Epithelial cell of prostate (primary cell): ENCODE results near the gene ABHD8.
A peak's percentile ranks its signal among the peaks of the same experiment; 100 is the strongest.

Source experiments
- DNase-seq: peaks from one replicate; pipeline ENCODE4 v3.0.0-alpha.2; 2011; ENCODE audit warnings: low read depth, low spot score
- H3K27ac ChIP-seq: fragments of 450-650 bp; 2 replicates; pipeline ENCODE4 v1.5.1; 2017; ENCODE audit warnings: mild to moderate bottlenecking

ABHD8 gene

DNA sequence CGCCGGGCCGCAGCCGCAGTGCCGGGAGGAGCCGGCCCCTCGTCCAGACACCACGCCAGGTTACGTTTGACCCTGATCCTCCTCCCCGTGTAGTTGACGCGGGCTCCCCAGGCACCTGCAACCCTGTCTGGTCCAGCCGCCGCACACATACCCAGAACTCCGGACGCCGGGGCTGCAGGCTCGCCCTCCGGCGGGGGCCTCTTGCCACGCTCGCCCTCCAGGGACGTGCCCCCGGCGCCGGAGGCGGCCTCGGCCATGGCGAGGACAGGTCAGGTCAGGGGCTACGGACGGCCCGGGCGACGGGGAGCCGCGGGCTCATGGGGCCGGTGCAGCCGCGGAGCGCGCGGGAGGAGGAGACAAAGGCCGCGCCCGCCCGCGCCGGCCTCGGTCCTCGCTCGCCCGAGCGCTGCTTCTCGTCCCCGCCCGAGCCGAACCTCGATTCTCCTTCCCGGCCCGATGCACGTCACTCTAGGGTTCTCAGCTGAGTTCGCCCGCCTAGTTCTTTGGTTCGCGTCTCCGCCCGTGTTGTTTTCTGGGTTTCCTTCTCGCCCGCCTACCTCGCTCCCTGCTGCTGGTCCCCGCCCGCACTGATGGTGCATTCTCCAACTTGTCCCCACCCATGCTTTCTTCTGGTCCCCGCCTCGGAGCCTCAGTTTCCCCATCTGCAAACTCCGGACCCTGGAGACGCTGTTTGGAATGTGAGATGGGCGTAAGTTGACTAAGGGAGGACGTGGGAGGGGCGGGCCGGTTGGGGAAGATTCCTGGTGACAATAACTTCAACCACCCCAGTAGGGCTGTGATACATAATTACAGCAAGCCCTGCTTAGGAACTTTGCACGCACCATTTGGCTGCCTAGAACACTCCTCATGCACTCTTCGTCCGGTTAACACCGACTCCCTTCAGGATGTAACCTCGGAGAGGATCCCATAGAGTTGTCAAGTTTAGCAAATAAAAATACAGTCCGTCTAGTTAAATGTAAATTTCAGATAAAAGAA is 31.5 kb upstream of the ABHD8 start, which contains the start of gene ANO8:
Gene ANO8 (minus strand): TSS at position 442 of the 996 bp plus-strand sequence. CDS start 185 bp downstream, at position 257.
- DNase-seq: peak; percentile 99
- H3K27ac ChIP-seq: peak within 1 kb of the TSS; percentile 95

GRCh38 chr19:17333611-17334413 is 30.6 kb upstream of the ABHD8 start:
- DNase-seq: peak; percentile 48
- peak overlapping the region; percentile 95 for H3K27ac ChIP-seq

- no peak for DNase-seq
- no peak overlapping the region for H3K27ac ChIP-seq
Measured at GRCh38 chr19:17332677-17333581, 29.7 kb upstream of the ABHD8 start.

GRCh38 chr19:17332360-17332676 is 29.1 kb upstream of the ABHD8 start:
- no peak overlapping the region for H3K27ac ChIP-seq
- DNase-seq: no peak

DNA sequence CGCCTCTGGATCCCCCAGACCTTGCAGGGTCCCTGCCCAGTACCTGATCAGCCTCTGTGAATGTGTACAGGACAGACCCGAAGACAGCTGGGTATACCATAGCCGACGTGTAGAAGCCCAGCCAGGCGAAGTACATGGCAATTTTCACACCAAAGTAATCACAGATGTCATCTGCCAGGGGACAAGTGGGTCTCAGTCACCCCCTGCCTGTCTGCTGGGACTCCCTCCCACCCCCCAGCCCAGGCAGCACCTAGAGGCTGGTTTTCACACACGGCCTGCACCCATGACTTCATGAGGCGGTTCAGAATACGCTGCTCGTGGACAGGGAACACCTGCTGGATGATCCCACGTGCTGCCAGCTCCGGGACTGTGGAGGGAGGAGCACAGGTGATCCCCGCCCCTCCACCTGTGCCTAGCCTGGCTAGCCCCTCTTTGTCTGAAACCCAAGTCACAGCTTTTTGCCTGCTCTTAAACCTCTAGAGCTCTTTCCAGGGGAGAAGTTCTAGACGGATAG is 27.9 kb upstream of the ABHD8 start:
- H3K27ac ChIP-seq: no peak overlapping the region
- DNase-seq: no peak

- H3K27ac ChIP-seq: no peak overlapping the region
- no peak for DNase-seq
Measured at GRCh38 chr19:17330262-17331044, 27.2 kb upstream of the ABHD8 start.

- no peak for DNase-seq
- no peak overlapping the region for H3K27ac ChIP-seq
Measured at GRCh38 chr19:17329366-17330261, 26.4 kb upstream of the ABHD8 start.

DNA sequence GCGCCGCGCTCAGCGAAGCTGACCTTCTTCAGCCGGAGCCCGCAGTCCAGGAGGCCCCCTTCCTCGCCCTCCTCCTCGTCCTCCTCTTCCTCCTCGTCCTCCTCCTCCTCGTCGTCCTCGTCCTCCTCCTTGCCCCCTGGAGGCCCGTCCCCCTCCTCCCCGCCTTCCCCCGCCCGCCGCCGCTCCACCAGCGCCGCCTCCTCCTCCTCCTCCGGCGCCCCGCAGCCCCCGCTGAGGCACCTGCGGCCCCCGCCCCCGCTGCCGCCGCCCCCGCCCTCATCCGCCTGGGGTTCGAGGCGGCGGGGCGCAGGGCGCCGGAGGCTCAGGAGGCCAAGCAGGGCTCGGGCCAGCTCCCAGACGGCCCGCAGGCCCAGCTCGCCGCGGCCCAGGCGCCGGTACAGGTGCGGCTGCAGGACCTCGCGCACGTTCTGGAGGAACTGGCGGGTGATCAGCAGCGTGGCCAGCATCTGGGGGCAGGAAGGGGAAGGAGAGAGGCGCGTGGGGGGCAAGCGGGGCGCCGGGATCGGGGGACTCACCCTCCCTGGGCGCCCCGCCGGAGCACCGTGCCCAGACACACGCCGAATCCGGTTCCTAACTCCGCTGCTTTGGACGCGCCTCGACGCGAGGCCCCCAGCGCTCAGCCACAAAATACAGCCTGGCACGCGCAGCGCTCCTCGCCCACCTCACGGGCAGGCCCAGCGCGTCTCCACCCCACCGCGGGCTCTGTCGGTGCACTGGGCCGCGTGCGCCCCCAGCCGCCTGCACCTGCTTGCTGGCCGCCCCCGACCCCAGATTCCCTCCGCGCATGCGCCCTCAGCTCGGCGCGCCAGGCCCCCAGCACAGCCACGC is 25.5 kb upstream of the ABHD8 start:
- H3K27ac ChIP-seq: peak overlapping the region; percentile 52

GRCh38 chr19:17327654-17328516 is 24.7 kb upstream of the ABHD8 start:
- DNase-seq: peak; percentile 61
- H3K27ac ChIP-seq: peak overlapping the region; percentile 52

More for the DNA sequence above, 25.5 kb upstream of the ABHD8 start:
- DNase-seq: no peak

DNA sequence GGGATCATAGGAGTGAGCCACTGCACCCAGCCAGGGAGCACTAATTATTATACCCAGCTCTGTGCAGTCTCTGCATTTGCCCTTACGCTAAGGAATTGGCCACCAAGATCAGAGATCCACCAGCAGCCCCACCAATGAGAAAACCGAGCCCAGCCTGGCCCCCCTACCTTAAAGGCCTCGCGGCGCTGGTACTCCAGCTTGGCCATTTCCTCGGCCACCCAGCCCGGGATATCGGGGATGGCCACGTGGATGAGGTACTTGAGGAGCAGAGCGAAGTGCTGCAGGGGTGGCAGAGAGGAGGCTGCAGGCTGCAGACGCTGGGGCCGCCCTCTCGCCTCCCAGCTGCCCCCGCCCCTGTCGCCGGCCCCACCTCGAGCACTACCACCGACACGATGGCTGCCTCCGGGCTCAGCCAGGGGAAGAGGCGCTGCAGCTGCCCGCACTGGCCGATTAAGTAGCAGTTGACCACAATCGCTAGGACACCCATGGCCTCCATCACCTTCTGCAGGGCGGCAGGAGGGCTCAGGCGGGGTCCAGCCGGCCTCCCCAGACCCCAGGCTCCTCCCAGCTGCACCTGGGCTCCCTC is 23.9 kb upstream of the ABHD8 start:
- H3K27ac ChIP-seq: peak overlapping the region; percentile 21
- no peak for DNase-seq

GRCh38 chr19:17326595-17326966 is 23.4 kb upstream of the ABHD8 start:
- peak overlapping the region; percentile 21 for H3K27ac ChIP-seq
- DNase-seq: no peak

DNA sequence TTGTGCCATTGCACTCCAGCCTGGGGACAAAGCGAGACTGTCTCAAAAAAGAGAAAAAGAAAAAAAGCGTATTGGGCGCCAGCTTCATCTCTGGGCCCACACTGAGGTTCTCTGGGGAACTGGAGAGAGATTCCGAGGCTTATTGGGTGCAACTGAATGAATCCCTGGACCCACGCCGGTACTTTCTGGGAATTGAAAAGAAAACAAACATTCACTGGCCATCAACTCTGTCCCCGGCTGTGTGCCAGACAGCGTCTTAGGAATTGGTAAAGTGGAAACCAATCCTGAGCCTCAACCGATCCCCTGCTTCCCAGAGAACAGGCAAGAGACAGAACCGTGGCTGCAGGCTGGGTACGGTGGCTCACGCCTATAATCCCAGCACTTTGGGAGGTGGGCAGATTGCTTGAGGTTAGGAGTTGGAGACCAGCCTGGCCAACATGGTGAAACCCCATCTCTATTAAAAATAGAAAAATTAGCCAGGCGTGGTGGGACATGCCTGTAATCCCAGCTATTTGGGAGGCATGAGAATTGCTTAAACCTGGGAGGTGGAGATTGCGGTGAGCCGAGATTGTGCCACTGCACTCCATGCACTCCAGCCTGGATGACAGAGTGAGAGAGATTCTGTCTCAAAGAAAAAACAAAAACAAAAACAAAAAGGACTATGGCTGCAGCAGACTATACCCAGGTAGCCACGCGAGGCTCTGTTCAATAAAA is 22.8 kb upstream of the ABHD8 start:
- DNase-seq: no peak
- peak overlapping the region; percentile 21 for H3K27ac ChIP-seq

DNA sequence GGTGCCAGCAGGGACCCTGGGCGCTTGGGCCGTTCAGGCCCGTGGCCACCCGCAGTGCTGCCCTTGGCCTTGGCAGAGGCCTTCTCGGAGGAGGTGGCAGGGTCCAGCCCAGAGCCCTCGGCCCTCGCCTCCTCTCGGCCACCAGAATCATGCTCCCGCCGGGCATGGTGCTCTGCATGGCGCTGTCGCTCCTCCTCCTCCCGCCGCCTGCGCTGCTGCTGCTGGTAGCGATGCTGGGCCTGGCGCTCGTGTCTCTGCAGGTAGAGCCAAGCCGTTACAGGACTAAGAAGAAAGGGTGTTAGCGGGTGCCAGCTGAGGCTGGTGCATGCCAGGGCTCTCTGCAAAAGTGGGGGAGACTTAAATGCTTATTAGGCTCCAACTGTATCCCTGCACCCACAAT is 21.9 kb upstream of the ABHD8 start:
- no peak for DNase-seq
- no peak overlapping the region for H3K27ac ChIP-seq

DNA sequence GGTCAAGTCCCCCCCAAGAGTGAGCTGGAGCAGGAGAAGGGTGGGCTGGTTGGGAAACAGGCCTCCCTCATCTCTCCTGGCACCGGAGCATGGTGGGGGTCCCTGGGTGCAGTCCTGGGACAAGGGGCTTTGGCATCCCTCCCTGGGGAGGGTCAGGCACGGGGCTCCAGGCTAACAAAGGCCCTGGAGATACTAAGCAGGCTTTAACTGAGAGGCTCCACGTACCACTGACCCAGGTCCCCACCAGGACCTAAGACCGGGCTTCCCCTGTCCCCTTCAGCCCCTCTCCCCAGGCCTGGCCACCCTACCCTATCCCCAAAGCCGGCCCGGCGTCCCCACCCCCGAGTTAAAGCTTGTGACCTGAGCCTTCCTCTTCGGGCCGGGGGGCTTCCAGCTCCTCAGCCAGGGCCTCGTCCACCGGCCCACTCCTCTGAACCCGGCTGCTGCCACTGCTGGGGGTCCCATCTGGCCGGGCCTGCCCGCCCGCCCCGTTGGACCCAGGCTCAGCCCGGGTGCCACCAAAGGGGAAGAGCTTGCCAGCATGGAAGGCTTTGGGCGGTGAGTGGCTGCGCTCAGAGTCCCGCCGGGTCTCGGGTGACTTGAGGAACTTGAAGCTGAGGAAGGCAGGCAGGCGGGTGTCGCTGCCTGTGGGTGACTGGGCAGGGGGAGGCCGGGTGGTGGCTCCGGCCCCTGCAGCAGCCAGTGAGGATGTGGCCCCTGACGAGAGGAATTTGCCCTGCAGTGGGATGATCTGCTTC is 21.3 kb upstream of the ABHD8 start:
- H3K27ac ChIP-seq: no peak overlapping the region
- DNase-seq: no peak

- no peak for DNase-seq
- no peak overlapping the region for H3K27ac ChIP-seq
Measured at GRCh38 chr19:17323964-17324332, 20.7 kb upstream of the ABHD8 start.
